Fibroblast of villous mesenchyme (primary cell): ENCODE data around the gene CPA2. TPM values are rescaled to one million over a fixed set of nuclear protein-coding genes. Genes with fewer than 3 reads are reported as not detected.
"Not testable (repeated sequence)": the region's sequence is repeated elsewhere in the genome, so short reads cannot be mapped to it uniquely, and the experiment has no call there.

Source experiments
- DNase-seq: peaks from one replicate; pipeline ENCODE4 v3.0.0-alpha.2; 2010; ENCODE audit warnings: low read depth
- H3K4me3 ChIP-seq: 2 replicates; pipeline ENCODE4 v1.5.1; 2011; ENCODE audit warnings: low read depth, mild to moderate bottlenecking, low read length
- CTCF ChIP-seq: IDR thresholded peaks from 2 replicates; pipeline ENCODE4 v1.5.1; 2012; ENCODE audit warnings: low read depth, mild to moderate bottlenecking, low read length; ENCODE audit not compliant: insufficient read depth
- total RNA-seq: library from RNA; depleted of rRNA; stranded (reverse); fragments of >200 nt; gene quantifications from 2 replicates; pipeline ENCODE4 v1.2.3, GENCODE V29; 2012

CPA2 gene
- total RNA-seq, 1 donor = not detected

GRCh38 chr7:130226333-130226732 lies 40.3 kb upstream of the CPA2 start:
- no peak for TF ChIP-seq CTCF
- no peak overlapping the region for H3K4me3 ChIP-seq
- DNase-seq = no peak

- no peak for TF ChIP-seq CTCF
- no peak overlapping the region for H3K4me3 ChIP-seq
Observed at GRCh38 chr7:130227883-130228575, 38.6 kb upstream of the CPA2 start.

DNA sequence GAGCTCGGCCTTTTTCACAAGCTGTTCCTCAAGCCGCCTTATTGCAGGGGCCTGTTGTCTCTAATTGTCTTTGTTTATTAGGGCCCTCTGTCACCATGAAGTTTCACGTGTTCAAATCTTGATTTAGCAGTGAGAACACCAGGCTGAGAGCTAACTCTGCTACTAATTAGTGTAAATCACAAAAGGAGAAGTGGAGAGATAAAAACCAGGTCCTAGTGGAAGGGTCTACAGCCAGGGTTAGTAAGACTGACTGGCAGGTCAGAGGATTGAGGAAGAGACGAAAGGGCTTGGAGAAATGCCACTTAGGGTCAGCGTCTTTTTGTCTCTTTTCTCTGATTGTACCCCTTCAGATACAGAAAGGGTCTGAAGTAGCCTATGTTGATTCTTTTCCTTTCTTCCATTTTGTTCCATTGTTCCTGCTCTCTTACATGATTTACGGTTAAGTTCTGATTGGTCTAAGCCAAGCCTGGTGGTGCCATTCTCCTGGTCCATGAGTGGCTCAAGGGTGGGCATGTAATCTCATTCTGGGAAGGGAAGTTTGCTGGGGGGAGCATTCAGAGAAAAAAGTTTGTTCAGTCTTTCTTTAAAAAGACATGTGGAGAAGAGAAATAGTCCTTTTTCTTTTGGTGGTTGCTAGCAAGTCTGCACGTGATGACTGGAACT lies 37.7 kb upstream of the CPA2 start:
- no peak for DNase-seq
- no peak for TF ChIP-seq CTCF
- H3K4me3 ChIP-seq = no peak overlapping the region

More at GRCh38 chr7:130227883-130228575, 38.6 kb upstream of the CPA2 start:
- peak; percentile 42 for DNase-seq

DNA sequence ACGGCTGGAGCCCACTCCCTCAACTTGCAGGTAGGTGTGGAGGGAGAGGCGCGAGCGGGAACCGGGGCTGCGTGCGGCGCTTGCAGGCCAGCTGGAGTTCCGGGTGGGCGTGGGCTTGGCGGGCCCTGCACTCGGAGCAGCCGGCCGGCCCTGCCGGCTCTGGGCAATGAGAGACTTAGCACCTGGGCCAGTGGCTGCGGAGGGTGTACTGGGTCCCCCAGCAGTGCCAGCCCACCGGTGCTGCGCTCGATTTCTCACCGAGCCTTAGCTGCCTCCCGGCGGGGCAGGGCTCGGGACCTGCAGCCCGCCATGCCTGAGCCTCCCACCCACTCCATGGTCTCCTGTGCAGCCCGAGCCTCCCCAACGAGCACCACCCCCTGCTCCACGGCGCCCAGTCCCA lies 36.7 kb upstream of the CPA2 start:
- H3K4me3 ChIP-seq, DNase-seq: not testable (repeated sequence)

DNA sequence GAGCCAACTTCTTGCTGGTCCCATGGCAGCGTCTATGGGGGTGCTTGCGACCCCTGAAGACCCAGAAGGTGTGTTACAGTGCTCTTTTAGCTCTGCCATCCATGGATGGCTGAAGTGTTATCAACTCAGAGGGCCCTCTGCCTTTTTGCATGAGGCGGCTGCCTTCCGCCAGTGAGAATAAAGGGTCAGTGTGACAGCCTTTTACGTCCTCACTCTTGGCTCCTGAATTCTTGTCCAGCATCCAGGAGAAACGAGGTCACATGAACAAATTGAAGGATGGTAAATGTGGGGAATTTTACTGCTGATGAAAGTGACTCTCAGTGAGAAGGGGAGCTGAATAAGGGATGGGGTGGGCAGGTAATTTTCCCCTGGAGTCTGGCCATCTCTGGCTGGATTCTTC lies 34.9 kb upstream of the CPA2 start:
- H3K4me3 ChIP-seq = no peak overlapping the region
- TF ChIP-seq CTCF = no peak
- DNase-seq = no peak

DNA sequence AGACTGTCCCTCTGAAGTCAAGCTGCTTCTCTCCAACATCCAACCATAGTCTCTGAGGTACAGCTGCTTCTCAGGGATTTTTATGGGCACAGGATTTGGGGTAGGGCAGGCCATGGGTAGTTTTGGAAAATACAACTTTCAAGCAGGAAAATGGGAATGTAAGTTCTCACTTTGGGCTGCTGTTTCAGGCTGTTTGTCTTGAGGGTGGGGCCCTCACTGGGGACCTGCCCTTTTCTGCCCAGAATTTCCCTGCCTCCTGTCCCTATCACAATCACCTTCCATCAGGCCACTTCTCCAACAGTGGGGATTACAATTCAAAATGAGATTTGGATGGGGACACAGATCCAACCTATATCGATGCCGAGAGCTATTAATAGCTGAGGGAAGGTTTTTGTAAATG lies 34.5 kb upstream of the CPA2 start:
- no peak for TF ChIP-seq CTCF
- DNase-seq = no peak
- no peak overlapping the region for H3K4me3 ChIP-seq

DNA sequence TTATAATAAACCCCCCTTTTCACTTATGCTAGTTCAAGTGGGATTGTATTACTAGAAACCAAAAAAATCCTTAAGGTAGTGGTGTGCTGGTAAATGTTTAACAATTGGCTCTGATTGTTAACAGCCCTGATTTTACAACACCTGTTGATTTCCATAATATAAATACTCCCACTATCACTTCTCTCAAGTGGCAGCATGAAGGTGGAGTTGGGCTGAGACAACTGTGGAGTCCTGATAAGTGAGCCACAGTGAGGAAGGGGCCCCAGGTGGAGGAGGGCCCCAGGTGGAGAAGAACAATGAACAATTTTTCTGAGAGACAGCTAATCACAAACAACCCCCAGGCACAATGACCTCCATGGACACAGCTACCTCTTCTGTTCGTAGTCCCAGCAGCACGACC lies 32.6 kb upstream of the CPA2 start:
- no peak for DNase-seq
- TF ChIP-seq CTCF = no peak
- H3K4me3 ChIP-seq = no peak overlapping the region

GRCh38 chr7:130236361-130236760 lies 30.3 kb upstream of the CPA2 start:
- DNase-seq, H3K4me3 ChIP-seq: not testable (repeated sequence)
